Memory B cell (primary cell): ENCODE measurements around the gene FBLIM1.
"Not testable (repeated sequence)": the region's sequence is repeated elsewhere in the genome, so short reads cannot be mapped to it uniquely, and the experiment has no call there.

Experiments
- ATAC-seq: fragments of 150-1000 bp; cut with Tn5 transposase; 2 replicates; pipeline ENCODE4 v1.10.0; 2021; ENCODE audit warnings: low read depth, mild to moderate bottlenecking, moderate library complexity
- DNase-seq, 2 donors: peaks; one replicate each; pipeline ENCODE4 v3.0.0; 2022; ENCODE audit warnings: low spot score in 2 of 2
- H3K27ac Mint-ChIP-seq: one replicate; pipeline ENCODE4 v1.8.0; 2022; ENCODE audit warnings: mild to moderate bottlenecking, moderate library complexity, mixed read lengths
- H3K27me3 Mint-ChIP-seq: one replicate; pipeline ENCODE4 v1.8.0; 2022; ENCODE audit warnings: mixed read lengths
- H3K36me3 Mint-ChIP-seq: one replicate; pipeline ENCODE4 v1.8.0; 2022; ENCODE audit warnings: mild to moderate bottlenecking, mixed read lengths
- H3K4me1 Mint-ChIP-seq: one replicate; pipeline ENCODE4 v1.8.0; 2022; ENCODE audit warnings: mixed read lengths
- H3K4me3 Mint-ChIP-seq: one replicate; pipeline ENCODE4 v1.8.0; 2022; ENCODE audit warnings: mild to moderate bottlenecking, moderate library complexity, mixed read lengths
- H3K9me3 Mint-ChIP-seq: one replicate; pipeline ENCODE4 v1.8.0; 2022; ENCODE audit warnings: mixed read lengths

Gene FBLIM1

DNA sequence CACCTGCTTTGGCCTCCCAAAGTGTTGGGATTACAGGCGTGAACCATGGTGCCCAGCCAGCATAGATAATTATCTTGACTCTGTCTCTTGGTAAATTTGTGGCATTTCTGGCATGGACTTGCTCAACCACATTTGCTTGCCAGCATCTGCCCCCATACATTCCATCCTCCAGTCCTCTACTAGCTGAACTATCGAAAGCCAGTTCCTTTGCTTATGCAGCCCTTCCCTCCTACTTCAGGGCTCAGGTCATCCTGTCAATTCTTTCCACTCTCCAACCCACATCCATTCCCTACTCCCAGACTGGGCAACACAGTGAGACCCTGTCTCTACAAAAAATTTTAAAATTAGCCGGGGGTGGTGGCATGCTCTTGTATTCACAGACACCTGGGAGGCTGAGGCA lies 61.9 kb downstream of the FBLIM1 start:
- no peak for ATAC-seq

DNA sequence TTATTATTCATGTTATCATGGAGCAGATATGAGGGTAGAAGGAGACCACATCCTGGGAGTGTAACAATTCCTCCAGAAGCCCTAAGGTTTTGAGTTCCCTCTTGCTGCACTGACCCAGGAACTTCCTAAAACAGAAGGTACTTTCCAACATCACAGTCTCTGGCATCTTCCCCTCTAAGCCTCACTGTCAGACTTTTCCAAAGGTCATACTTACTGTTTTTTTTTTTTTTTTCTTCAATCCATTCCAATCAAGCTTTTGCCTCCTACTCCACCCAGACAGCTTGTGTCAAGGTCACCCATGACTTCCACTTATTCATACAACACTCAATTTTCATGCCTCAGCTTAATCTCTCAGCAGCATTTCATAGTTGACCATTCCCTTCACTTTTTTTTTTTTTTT lies 67.2 kb downstream of the FBLIM1 start:
- no peak for DNase-seq
- Mint-ChIP-seq H3K4me1 (peaks cover 29% of the 10 kb centered on the region), H3K9me3 (no peaks in the 10 kb centered on the region), H3K27me3 (no peaks in the 10 kb centered on the region), H3K36me3 (no peaks in the 10 kb centered on the region), H3K27ac (peak overlapping the region; percentile 46), H3K4me3 (no peak overlapping the region)
- peak; percentile 17 for ATAC-seq

More for the DNA sequence above, 61.9 kb downstream of the FBLIM1 start:
- H3K4me3 Mint-ChIP-seq = no peak overlapping the region
- H3K4me1 Mint-ChIP-seq = peaks cover 3% of the 10 kb centered on the region
- H3K9me3 Mint-ChIP-seq = no peaks in the 10 kb centered on the region
- H3K27ac Mint-ChIP-seq = no peak overlapping the region
- no peaks in the 10 kb centered on the region for H3K36me3 Mint-ChIP-seq
- H3K27me3 Mint-ChIP-seq = no peaks in the 10 kb centered on the region
- DNase-seq = no peak

DNA sequence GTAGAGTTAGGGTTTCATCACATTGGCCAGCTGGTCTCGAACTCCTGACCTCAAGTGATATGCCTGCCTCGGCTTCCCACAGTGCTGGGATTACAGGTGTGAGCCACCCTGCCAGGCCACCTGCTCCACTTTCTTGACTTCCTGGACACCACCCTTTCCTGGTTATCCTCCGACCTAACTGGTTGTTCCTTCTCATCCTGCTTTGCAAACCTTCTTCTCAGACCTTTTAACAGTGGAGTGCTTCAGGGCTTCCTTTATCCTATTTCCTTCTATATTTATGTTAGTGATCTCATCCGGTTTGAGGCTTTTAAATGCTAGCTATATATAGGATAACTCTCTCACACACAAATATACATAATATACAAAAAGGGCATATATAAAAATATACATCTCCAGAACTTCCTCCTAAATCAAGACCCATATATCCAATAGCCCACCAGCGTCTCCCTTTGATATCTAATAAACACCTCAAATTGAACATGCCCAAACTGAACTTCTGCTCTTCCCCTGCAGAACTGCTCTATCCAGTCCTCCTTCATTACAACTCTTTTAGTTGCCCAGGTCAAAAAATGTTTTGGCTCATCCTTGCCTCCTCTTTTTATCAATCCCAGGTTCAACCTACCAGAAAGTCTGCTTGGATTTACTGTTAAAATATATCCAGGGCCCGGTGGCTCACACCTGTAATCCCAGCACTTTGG lies 68.4 kb downstream of the FBLIM1 start:
- Mint-ChIP-seq H3K27ac (no peak overlapping the region), H3K4me3 (no peak overlapping the region), H3K27me3 (no peaks in the 10 kb centered on the region), H3K36me3 (peaks cover 3% of the 10 kb centered on the region), H3K9me3 (no peaks in the 10 kb centered on the region), H3K4me1 (peaks cover 35% of the 10 kb centered on the region)
- no peak for ATAC-seq
- DNase-seq = no peak

DNA sequence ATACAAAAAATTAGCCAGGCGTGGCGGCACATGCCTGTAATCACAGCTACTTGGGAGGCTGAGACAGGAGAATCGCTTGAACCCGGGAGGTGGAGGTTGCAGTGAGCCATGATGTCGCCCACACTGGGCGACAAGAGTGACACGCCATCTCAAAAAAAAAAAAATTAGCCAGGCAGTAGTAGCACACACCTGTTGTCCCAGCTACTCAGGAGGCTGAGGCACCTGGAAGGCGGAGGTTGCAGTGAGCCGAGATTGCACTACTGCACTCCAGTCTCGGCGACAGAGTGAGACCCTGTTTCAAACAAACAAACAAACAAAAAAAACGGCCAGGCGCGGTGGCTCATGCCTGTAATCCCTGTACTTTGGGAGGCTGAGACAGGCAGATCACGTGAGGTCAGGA lies 69.0 kb downstream of the FBLIM1 start:
- ATAC-seq, H3K4me3 Mint-ChIP-seq, H3K36me3 Mint-ChIP-seq, H3K27ac Mint-ChIP-seq, DNase-seq, H3K9me3 Mint-ChIP-seq, H3K27me3 Mint-ChIP-seq: not testable (repeated sequence)
- peaks cover 35% of the 10 kb centered on the region for H3K4me1 Mint-ChIP-seq

DNA sequence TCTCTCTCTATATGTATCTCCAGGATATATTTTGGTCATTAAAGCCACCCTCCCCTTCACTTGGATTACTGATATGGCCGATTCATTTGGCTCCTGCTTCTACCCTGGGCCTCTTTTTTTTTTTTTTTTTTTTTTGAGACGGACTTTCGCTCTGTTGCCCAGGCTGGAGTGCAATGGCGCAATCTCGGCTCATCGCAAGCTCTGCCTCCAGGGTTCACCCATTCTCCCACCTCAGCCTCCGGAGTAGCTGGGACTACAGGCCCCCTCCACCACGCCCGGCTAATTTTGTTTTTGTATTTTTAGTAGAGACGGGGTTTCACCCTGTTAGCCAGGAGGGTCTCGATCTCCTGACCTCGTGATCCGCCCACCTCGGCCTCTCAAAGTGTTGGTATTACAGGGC lies 70.3 kb downstream of the FBLIM1 start:
- peak overlapping the region; percentile 88 for H3K27ac Mint-ChIP-seq

DNA sequence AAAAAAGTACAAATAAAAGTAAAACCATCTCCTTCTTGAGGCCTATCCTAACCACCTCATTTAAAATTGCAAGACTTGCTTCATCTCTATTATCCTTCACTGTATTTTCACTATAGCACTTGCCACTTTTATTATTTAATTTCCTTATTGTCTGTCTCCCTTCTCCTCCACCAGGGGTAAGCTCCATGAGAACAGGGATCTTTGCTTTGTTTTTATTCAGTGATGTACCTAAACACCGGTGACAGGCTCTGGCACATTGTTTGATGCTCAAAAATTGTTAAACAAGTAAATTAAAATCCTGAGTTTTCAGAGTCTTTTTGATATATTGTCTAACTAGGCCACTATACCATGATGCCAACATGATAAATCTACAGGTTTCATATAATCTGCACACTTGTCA lies 71.7 kb downstream of the FBLIM1 start:
- no peak for ATAC-seq
- Mint-ChIP-seq H3K4me3 (peak overlapping the region; percentile 81), H3K36me3 (peaks cover 3% of the 10 kb centered on the region), H3K4me1 (peaks cover 35% of the 10 kb centered on the region), H3K27ac (peak overlapping the region; percentile 88), H3K27me3 (no peaks in the 10 kb centered on the region), H3K9me3 (no peaks in the 10 kb centered on the region)
- DNase-seq = no peak

More for the DNA sequence above, 70.3 kb downstream of the FBLIM1 start:
- not testable (repeated sequence) for ATAC-seq, DNase-seq, H3K4me3 Mint-ChIP-seq, H3K9me3 Mint-ChIP-seq, H3K36me3 Mint-ChIP-seq, H3K27me3 Mint-ChIP-seq
- H3K4me1 Mint-ChIP-seq = peaks cover 35% of the 10 kb centered on the region

DNA sequence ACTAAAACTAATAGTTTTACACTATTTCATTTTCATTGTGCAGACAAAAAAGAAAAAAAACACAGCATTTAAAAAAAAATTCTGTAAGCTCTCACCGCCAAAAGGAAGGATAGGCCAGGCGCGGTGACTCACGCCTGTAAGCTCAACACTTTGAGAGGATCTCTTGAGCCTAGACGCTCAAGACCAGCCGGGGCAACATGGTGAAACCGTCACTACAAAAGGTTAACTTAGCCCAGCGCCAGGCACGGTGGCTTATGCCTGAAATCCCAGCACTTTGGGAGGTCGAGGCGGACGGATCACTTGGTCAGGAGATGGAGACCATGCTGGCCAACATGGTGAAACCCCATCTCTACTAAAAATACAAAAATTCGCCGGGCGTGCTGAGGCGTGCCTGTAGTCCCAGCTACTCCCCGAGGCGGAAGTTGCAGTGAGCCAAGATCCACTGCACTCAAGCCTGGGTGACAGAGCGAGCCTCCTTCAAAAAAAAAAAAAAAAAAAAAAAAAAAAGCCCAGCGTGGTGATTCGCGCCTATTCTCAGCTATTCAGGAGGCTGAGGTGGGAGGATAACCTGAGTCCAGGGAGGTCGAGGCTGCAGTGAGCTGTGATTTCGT lies 74.6 kb downstream of the FBLIM1 start:
- H3K4me1 Mint-ChIP-seq = peaks cover 26% of the 10 kb centered on the region
- ATAC-seq (no peak), DNase-seq (no peak)
- H3K27ac Mint-ChIP-seq = peak overlapping the region; percentile 97
- peaks cover 3% of the 10 kb centered on the region for H3K36me3 Mint-ChIP-seq
- peak overlapping the region; percentile 91 for H3K4me3 Mint-ChIP-seq
- H3K27me3 Mint-ChIP-seq = no peaks in the 10 kb centered on the region
- H3K9me3 Mint-ChIP-seq = no peaks in the 10 kb centered on the region

DNA sequence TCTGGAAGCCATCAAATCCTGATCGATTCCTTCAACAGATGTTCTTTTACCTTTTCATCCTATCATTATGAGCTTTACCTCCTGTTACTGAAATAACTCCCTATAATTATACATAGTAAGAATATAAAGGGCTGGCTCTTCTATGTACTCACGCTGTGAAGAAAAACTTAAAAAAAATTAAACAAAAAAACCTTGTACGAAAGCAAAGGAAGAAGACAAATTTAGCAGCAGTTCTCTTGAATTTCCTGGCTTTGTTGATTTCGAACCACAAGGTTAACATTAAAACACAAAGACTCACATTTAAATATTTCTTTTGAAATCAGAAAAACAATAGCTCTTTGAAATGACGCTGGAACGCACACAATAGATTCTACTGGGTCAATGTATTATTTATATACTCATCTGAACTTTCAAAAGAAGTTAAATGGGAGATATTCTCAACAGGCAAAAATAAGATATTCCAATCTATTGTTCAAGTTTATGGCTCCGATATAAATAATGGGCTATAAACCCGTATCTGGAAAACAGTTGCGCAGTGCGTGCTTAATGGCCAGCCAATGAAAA lies 75.3 kb downstream of the FBLIM1 start:
- ATAC-seq (no peak), DNase-seq (no peak)
- Mint-ChIP-seq H3K4me3 (peak overlapping the region; percentile 91), H3K27ac (peak overlapping the region; percentile 97), H3K27me3 (no peaks in the 10 kb centered on the region), H3K4me1 (peaks cover 25% of the 10 kb centered on the region), H3K9me3 (no peaks in the 10 kb centered on the region), H3K36me3 (peaks cover 3% of the 10 kb centered on the region)

DNA sequence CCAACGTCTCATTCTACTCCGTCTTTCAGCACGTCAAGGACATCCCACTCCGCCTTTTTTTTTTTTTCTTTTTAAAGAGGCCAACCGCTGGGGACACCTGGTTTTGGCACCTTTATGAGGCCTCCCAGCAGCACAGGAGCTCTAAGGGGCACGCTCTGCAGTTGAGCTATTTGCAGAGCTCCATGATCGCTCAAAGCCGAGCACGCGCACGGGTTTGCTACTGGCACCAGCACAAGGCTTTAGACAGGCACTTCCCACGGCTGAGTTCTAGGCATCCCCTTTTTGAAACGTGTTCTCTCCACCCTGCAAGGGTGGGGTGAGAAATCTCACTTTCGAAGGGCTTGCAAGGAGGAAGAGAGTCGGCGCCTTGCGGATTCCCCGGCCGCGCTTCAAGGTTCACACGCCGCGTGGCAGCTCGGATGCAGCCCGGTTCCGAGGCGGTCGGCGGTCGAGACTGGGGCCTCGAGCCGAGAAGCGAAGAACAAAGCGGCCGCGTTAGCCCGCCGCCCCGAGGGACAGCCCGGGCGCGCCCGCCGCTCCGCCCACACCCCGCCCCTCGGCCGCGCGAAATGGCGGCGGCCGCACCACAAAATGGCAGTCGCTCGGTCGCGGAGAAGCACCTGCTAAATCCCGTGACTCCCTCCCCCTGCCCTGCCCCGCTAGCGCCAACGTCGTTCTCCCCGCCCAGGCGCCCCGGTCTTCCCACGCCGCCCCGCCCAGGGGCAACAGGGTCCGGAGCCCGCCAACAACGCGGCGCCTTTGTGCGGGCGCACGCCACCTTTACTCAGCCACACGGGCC lies 76.0 kb downstream of the FBLIM1 start:
- no peaks in the 10 kb centered on the region for H3K9me3 Mint-ChIP-seq
- H3K27ac Mint-ChIP-seq = peak overlapping the region; percentile 97

DNA sequence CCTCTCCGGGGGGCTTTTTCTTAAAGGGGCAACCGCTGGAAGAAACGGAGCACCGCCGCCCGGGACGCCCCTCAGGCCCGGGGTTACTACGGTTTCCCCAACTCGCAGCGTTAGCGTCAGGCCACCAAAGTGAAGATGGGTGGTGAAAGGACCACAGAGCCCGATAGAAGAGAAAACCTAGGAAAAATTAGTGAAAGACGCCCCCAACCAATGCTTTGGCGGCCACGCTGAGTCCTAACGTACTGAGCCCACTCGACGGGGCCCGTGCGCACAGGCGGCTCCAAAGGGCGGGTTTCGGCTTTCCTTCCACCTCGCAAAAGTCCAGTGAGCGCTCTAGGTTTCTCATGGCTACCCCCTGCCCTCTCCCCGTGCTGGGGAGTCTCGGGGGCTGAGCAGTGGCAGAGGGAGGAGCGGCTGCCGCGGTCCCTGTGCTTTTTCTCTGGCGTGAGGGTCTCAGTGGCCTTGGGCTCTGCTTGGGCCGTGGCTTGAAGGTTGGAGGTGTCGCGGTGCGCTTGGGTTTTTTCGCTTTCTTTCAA lies 76.7 kb downstream of the FBLIM1 start:
- Mint-ChIP-seq H3K36me3 (peaks cover 3% of the 10 kb centered on the region), H3K9me3 (no peaks in the 10 kb centered on the region), H3K27ac (peak overlapping the region; percentile 97), H3K27me3 (no peaks in the 10 kb centered on the region), H3K4me1 (peaks cover 14% of the 10 kb centered on the region), H3K4me3 (peak overlapping the region; percentile 91)
- ATAC-seq = no peak
- no peak for DNase-seq

More for the DNA sequence above, 76.0 kb downstream of the FBLIM1 start:
- Mint-ChIP-seq H3K36me3 (peaks cover 3% of the 10 kb centered on the region), H3K4me1 (peaks cover 21% of the 10 kb centered on the region), H3K27me3 (no peaks in the 10 kb centered on the region), H3K4me3 (peak overlapping the region; percentile 91)
- ATAC-seq = peak; percentile 51
- peak; percentile 81 to 83 for DNase-seq

DNA sequence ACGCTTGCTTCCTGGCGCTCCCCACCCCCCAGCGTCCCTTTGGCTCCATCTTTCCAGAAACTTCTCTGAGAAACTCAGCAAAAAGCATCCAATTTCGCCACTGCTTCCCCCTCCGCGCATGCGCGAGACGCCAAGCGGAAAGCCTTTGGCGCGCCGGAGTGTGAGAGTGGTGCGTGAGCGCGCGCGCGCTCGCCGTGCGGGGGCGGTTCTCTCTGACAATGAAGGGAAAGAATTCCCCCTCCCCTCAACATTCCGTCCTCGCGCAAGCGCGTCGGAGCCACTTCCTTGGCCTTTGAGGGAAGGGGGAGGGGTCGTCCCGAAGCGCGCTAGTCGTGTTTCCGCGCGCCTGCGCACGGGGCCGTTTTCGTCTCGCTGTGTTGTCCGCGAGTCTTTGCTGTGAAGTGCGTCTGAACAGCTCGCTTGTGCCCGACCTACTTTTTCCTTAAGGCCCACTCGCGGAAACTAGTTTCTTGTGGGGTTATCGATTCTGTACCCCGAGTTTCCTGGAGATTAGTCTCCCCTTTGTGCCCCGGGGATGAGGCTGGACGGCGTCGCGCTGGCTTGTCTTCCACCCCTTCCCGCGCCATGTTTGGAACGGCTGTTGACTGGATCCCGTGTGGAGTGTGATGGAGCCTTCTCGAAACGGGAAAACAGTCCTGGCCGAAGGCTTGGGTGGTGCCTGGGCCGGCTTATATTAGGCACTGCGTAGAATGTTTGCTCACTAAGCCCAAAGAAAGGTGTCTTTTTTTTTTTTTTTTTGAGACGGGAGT lies 77.3 kb downstream of the FBLIM1 start:
- Mint-ChIP-seq H3K27me3 (no peaks in the 10 kb centered on the region), H3K27ac (peak overlapping the region; percentile 97), H3K9me3 (no peaks in the 10 kb centered on the region), H3K4me3 (peak overlapping the region; percentile 91), H3K36me3 (peaks cover 3% of the 10 kb centered on the region), H3K4me1 (peaks cover 7% of the 10 kb centered on the region)
- DNase-seq = peak; percentile 92 to 96
- ATAC-seq = peak; percentile 28
